ENCODE measurements around the gene LRPAP1.

DNA sequence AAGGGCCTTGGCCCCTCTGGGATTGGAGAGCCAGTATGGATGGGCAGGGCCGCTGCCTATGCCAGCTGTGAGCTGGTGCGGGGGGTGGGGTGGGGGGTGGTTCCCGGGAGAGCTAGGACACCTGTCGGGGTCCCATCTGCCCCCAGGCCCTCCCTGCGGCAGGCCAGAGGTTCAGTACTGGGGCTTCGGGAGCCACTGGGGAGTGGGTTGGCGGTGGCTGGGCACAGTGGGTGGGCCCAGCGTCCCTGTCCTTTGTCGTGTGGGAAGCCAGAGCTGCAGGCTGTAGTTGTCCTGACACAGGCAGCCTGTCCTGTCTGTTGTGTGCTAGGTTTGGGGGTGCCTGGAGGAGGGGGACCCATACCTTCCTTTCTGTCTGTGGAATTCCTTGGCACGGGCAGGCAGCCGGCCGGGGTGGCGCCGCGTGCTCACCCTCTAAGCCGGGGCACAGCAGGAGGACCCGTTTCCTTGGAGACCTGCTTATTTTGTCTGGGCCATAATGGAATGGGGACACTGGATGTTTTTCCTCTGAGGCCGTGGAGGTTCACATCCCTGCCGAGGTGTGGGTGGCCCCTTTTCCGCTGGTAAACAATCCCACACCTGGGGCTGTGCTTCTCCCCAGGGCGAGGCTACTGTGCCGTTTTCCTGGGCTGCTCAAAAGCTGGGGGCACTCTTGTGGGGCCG, 54.3 kb downstream of the LRPAP1 start:
- TF ChIP-seq POLR2A (IDR thresholded peaks at IDR 0.05; ENCODE audit: low read length), result no peak
- TF ChIP-seq GATA1 (IDR thresholded peaks at IDR 0.05; ENCODE audit: low read depth, low read length), result no peak
